ENCODE results near the gene MS4A10. TPM values are rescaled to one million over a fixed set of nuclear protein-coding genes. Genes with fewer than 3 reads are reported as not detected.

The MS4A10 gene
- total and polyA plus RNA-seq, 2 of the 8 experiments (the other 6 are each of a cell fraction or from before 2014, with no cell fraction given): not detected

DNA sequence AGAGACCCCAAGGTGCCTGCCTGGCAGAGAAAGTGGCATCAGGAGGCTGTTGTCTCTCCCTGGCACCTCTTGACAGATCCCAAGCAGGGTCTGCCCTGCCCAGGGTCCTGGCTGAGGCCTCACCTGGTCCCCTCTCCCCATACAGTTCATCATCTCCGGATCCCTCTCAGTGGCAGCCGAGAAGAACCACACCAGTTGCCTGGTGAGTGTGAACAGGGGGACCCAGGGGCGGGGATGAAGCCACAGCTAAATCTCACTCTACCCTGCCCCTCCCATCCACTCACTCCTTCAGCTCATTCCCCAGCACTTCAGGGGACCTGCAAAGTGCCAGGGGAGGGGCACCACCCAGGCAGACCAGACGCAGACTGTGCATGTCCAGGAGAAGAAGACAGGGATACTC is 14.0 kb upstream of the MS4A10 start (continued):
- TF ChIP-seq, protein P1, sequence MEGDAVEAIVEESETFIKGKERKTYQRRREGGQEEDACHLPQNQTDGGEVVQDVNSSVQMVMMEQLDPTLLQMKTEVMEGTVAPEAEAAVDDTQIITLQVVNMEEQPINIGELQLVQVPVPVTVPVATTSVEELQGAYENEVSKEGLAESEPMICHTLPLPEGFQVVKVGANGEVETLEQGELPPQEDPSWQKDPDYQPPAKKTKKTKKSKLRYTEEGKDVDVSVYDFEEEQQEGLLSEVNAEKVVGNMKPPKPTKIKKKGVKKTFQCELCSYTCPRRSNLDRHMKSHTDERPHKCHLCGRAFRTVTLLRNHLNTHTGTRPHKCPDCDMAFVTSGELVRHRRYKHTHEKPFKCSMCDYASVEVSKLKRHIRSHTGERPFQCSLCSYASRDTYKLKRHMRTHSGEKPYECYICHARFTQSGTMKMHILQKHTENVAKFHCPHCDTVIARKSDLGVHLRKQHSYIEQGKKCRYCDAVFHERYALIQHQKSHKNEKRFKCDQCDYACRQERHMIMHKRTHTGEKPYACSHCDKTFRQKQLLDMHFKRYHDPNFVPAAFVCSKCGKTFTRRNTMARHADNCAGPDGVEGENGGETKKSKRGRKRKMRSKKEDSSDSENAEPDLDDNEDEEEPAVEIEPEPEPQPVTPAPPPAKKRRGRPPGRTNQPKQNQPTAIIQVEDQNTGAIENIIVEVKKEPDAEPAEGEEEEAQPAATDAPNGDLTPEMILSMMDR (IDR thresholded peaks at IDR 0.05; ENCODE audit: control extremely low read depth in 1 of 3, insufficient read depth in 1 of 3, low read depth in 1 of 3, low read length in 3 of 3): no peak
- no peak for TF ChIP-seq BRCA1 (IDR thresholded peaks at IDR 0.05; ENCODE audit: low read depth, low read length)
- no peak for TF ChIP-seq GABPA (IDR thresholded peaks at IDR 0.05; ENCODE audit: borderline replicate concordance, insufficient read depth, low read length)
- no peak for TF ChIP-seq POLR2A (IDR thresholded peaks at IDR 0.05; ENCODE audit: control extremely low read depth in 1 of 2, low read depth in 2 of 2, low read length in 2 of 2)
- no peak for TF ChIP-seq SIX5 (IDR thresholded peaks at IDR 0.05; ENCODE audit: low read depth, low read length)
- TF ChIP-seq SIN3A (conservative IDR thresholded peaks at IDR 0.05 in 1 of 2, IDR thresholded peaks at IDR 0.05 in 1 of 2; ENCODE audit: low read depth in 1 of 2, low read length in 2 of 2): no peak
- TF ChIP-seq ASH2L (IDR thresholded peaks at IDR 0.05; ENCODE audit: low read length): no peak

Measured in H1 (cell line).